ENCODE results near the gene TMPRSS12. TPM values are rescaled to one million over a fixed set of nuclear protein-coding genes. Genes with fewer than 3 reads are reported as not detected.

The TMPRSS12 gene
- total RNA-seq, 2 experiments from 2014 or later: not detected

GRCh38 chr12:50924439-50925341 lies 82.0 kb downstream of the TMPRSS12 start:
- no peaks in the 10 kb centered on the region for H3K9me3 ChIP-seq (ENCODE audit: low read length)
- TSS peak; percentile 89 for BruUV-seq (replicated peaks)
- H3K36me3 ChIP-seq (ENCODE audit: insufficient read depth, low read length): peaks cover 13% of the 10 kb centered on the region
- ChIA-PET CTCF (ENCODE audit: unreplicated experiment) (no interaction called here), POLR2A (interaction anchor here (0.6 to 1.8 kb wide), 20 partner anchors 10 to 543 kb away, joined by 3 to 12 read pairs (median 3); partner anchors contain the start of gene POU6F1)
- peaks cover 51% of the 10 kb centered on the region for H3K79me2 ChIP-seq (ENCODE audit: insufficient read depth, low read depth, low read length)
- peak overlapping the region; percentile 99 for H3K27ac ChIP-seq (ENCODE audit: low read depth, low read length, poor library complexity, severe bottlenecking)
- H3K4me3 ChIP-seq (ENCODE audit: low read depth, low read length, poor library complexity, severe bottlenecking): peak overlapping the region; percentile 82
- no peaks in the 10 kb centered on the region for H3K9me2 ChIP-seq (ENCODE audit: insufficient read depth, low read length)
- peak; percentile 96 for DNase-seq (ENCODE audit: low spot score)
- TF ChIP-seq CTCF (conservative IDR thresholded peaks at IDR 0.05; ENCODE audit: low read length) (no peak), EZH2phosphoT487 (IDR thresholded peaks at IDR 0.05; ENCODE audit: borderline replicate concordance, low read depth, low read length) (no peak)
- intact Hi-C loops (cut with micrococcal nuclease; ENCODE audit: unreplicated experiment): loop anchor here (2.0 to 5.0 kb wide), 4 partner anchors 62 to 398 kb away; partner anchors contain the start of genes ATF1, BIN2 and SLC11A2
- peak overlapping the region; percentile 99 for H3K4me2 ChIP-seq (ENCODE audit: low read length)
- peak overlapping the region; percentile 64 for H2AFZ ChIP-seq (ENCODE audit: low read length)
- peaks cover 65% of the 10 kb centered on the region for H3K4me1 ChIP-seq (ENCODE audit: insufficient read depth, low read length, poor library complexity, severe bottlenecking)
- no peaks in the 10 kb centered on the region; the same call in 1 of the 2 replicates for H4K20me1 ChIP-seq (ENCODE audit: insufficient read depth, low read length)

- peak overlapping the region; percentile 99 for H3K4me2 ChIP-seq (ENCODE audit: low read length)
- peaks cover 67% of the 10 kb centered on the region for H3K4me1 ChIP-seq (ENCODE audit: insufficient read depth, low read length, poor library complexity, severe bottlenecking)
- BruUV-seq (replicated peaks): no TSS peak
- no peak for TF ChIP-seq CTCF (conservative IDR thresholded peaks at IDR 0.05; ENCODE audit: low read length)
- TF ChIP-seq EZH2phosphoT487 (IDR thresholded peaks at IDR 0.05; ENCODE audit: borderline replicate concordance, low read depth, low read length): no peak
- H3K9me3 ChIP-seq (ENCODE audit: low read length): no peaks in the 10 kb centered on the region
- intact Hi-C loops (cut with micrococcal nuclease; ENCODE audit: unreplicated experiment): loop anchor here (2.0 to 5.0 kb wide), 4 partner anchors 62 to 397 kb away; partner anchors contain the start of genes ATF1, BIN2 and SLC11A2
- CTCF ChIA-PET (ENCODE audit: unreplicated experiment): no interaction called here
- H3K9me2 ChIP-seq (ENCODE audit: insufficient read depth, low read length): no peaks in the 10 kb centered on the region
- peak overlapping the region; percentile 82 for H3K4me3 ChIP-seq (ENCODE audit: low read depth, low read length, poor library complexity, severe bottlenecking)
- peak overlapping the region; percentile 99 for H3K27ac ChIP-seq (ENCODE audit: low read depth, low read length, poor library complexity, severe bottlenecking)
- H2AFZ ChIP-seq (ENCODE audit: low read length): peak overlapping the region; percentile 64
- POLR2A ChIA-PET: interaction anchor here (0.6 to 1.8 kb wide), 14 partner anchors 9 to 542 kb away, joined by 3 to 8 read pairs (median 3); partner anchors contain the start of genes DAZAP2 and POU6F1
- H3K79me2 ChIP-seq (ENCODE audit: insufficient read depth, low read depth, low read length): peaks cover 54% of the 10 kb centered on the region
- DNase-seq (ENCODE audit: low spot score): peak; percentile 86
- peaks cover 19% of the 10 kb centered on the region for H3K36me3 ChIP-seq (ENCODE audit: insufficient read depth, low read length)
- no peaks in the 10 kb centered on the region; the same call in 1 of the 2 replicates for H4K20me1 ChIP-seq (ENCODE audit: insufficient read depth, low read length)
Measured at GRCh38 chr12:50925342-50925651, 82.6 kb downstream of the TMPRSS12 start.

All from OCI-LY7 (cell line).